ENCODE data around the gene POLD3. TPM values are rescaled to one million over a fixed set of nuclear protein-coding genes. Genes with fewer than 3 reads are reported as not detected.

Gene POLD3
- total RNA-seq (2022) (19.5 and 27.1 TPM in 2 replicates), Bru-seq, nascent RNA (percentile 62 among the genes with signal in this experiment), BruChase-seq, experiment 1, labeled RNA remaining after a 6-hour chase (percentile 71 among the genes with signal in this experiment), BruChase-seq, experiment 2, labeled RNA remaining after a 2-hour chase (percentile 72 among the genes with signal in this experiment)
- long read RNA-seq, transcript POLD3-201 (12 exons, 3,821 nt), result major isoform, 28 of 46 reads
- long read RNA-seq, partial matches to known transcripts, result 1 of 46 reads
- long read RNA-seq, other reads (novel, unspliced or antisense), result 15 of 46 reads

GRCh38 chr11:74592441-74593362 is at the start of gene POLD3:
Gene POLD3, plus strand, starts transcription at chr11:74592582. Its CDS starts 77 bp downstream, at chr11:74592659.
- no TSS peak for BruUV-seq (replicated peaks)
- ChIA-PET CTCF (interaction anchor here (0.6 to 1.0 kb wide), 6 partner anchors 15 to 139 kb away, joined by 3 to 4 read pairs (median 3); no protein-coding TSS in a partner anchor), POLR2A (interaction anchor here (0.7 to 2.6 kb wide), 18 partner anchors 10 to 743 kb away, joined by 3 to 17 read pairs (median 3); partner anchors contain the start of gene LIPT2)
- peak within 1 kb of the TSS; percentile 85 for H3K4me3 Mint-ChIP-seq (ENCODE audit: unreplicated experiment)
- intact Hi-C loops (cut with micrococcal nuclease), result no loop called here
- H3K4me1 Mint-ChIP-seq (ENCODE audit: insufficient read depth, unreplicated experiment), result peaks cover 20% of the 10 kb centered on the region
- no peaks in the 10 kb centered on the region for H3K27me3 Mint-ChIP-seq (ENCODE audit: insufficient read depth, unreplicated experiment)
- no peaks in the 10 kb centered on the region for H3K9me3 Mint-ChIP-seq (ENCODE audit: unreplicated experiment)
- TF ChIP-seq CTCF (IDR thresholded peaks at IDR 0.05; ENCODE audit: unreplicated experiment), result no peak
- peaks cover 15% of the 10 kb centered on the region for H3K36me3 Mint-ChIP-seq (ENCODE audit: insufficient read depth, unreplicated experiment)
- peak within 1 kb of the TSS; percentile 94 for H3K27ac Mint-ChIP-seq (ENCODE audit: low read depth, unreplicated experiment)
- DNase-seq (ENCODE audit: unreplicated experiment), result peak; percentile 93

GRCh38 chr11:74543991-74544390 is 48.4 kb upstream of the POLD3 start:
- ChIA-PET POLR2A (interaction anchor here (3.2 kb wide), 1 partner anchor 50 kb away, joined by 21 read pairs; the partner anchor contains the start of gene LIPT2), CTCF (no interaction called here)
- no peak for TF ChIP-seq CTCF (IDR thresholded peaks at IDR 0.05; ENCODE audit: unreplicated experiment)
- no peak overlapping the region for H3K4me3 Mint-ChIP-seq (ENCODE audit: unreplicated experiment)
- intact Hi-C loops (cut with micrococcal nuclease), result no loop called here
- no peaks in the 10 kb centered on the region for H3K27me3 Mint-ChIP-seq (ENCODE audit: insufficient read depth, unreplicated experiment)
- H3K4me1 Mint-ChIP-seq (ENCODE audit: insufficient read depth, unreplicated experiment), result peaks cover 6% of the 10 kb centered on the region
- peak; percentile 70 for DNase-seq (ENCODE audit: unreplicated experiment)
- no peaks in the 10 kb centered on the region for H3K9me3 Mint-ChIP-seq (ENCODE audit: unreplicated experiment)
- no TSS peak for BruUV-seq (replicated peaks)
- H3K36me3 Mint-ChIP-seq (ENCODE audit: insufficient read depth, unreplicated experiment), result no peaks in the 10 kb centered on the region
- H3K27ac Mint-ChIP-seq (ENCODE audit: low read depth, unreplicated experiment), result no peak overlapping the region

- no peak for TF ChIP-seq CTCF (IDR thresholded peaks at IDR 0.05; ENCODE audit: unreplicated experiment)
- POLR2A ChIA-PET, result interaction anchor here (3.2 kb wide), 1 partner anchor 53 kb away, joined by 21 read pairs; the partner anchor contains the start of gene LIPT2
- Mint-ChIP-seq H3K4me1 (ENCODE audit: insufficient read depth, unreplicated experiment) (peaks cover 6% of the 10 kb centered on the region), H3K4me3 (ENCODE audit: unreplicated experiment) (no peak overlapping the region), H3K27me3 (ENCODE audit: insufficient read depth, unreplicated experiment) (no peaks in the 10 kb centered on the region), H3K36me3 (ENCODE audit: insufficient read depth, unreplicated experiment) (no peaks in the 10 kb centered on the region), H3K27ac (ENCODE audit: low read depth, unreplicated experiment) (no peak overlapping the region), H3K9me3 (ENCODE audit: unreplicated experiment) (no peaks in the 10 kb centered on the region)
- BruUV-seq (replicated peaks), result no TSS peak
- intact Hi-C loops (cut with micrococcal nuclease), result no loop called here
- peak; percentile 95 for DNase-seq (ENCODE audit: unreplicated experiment)
- CTCF ChIA-PET, result interaction anchor here (0.7 to 0.8 kb wide), 2 partner anchors 26 to 94 kb away, joined by 3 to 4 read pairs; no protein-coding TSS in a partner anchor
Measured at GRCh38 chr11:74546752-74547151, 45.6 kb upstream of the POLD3 start.
